Ureter (tissue), 1 donor: ENCODE results near the gene RPL31. TPM values are rescaled to one million over a fixed set of nuclear protein-coding genes. Genes with fewer than 3 reads are reported as not detected.
A peak's percentile ranks its signal among the peaks of the same experiment; 100 is the strongest.
"Not testable (repeated sequence)": the region's sequence is repeated elsewhere in the genome, so short reads cannot be mapped to it uniquely, and the experiment has no call there.

Experiments used
- DNase-seq: peaks from one replicate; pipeline ENCODE4 v3.0.0-alpha.2; 2020; ENCODE audit warnings: low spot score
- total RNA-seq: library from RNA; stranded (reverse); gene quantifications from one replicate; pipeline ENCODE4 v1.2.4, GENCODE V29; 2023
- donor health status: DM: yes; HTN: yes; CAD: no.

RPL31 gene
- total RNA-seq, 1 donor from 2014 or later, result 1,638 TPM

GRCh38 chr2:101026253-101026701 lies 24.2 kb downstream of the RPL31 start:
- no peak for DNase-seq

- DNase-seq, result no peak
These were observed 24.9 kb downstream of the RPL31 start for GRCh38 chr2:101026923-101027469.

GRCh38 chr2:101027852-101028251 lies 25.8 kb downstream of the RPL31 start:
- no peak for DNase-seq

- DNase-seq, result no peak
These were observed 28.9 kb downstream of the RPL31 start for GRCh38 chr2:101030866-101031554.

GRCh38 chr2:101032084-101032776 lies 30.1 kb downstream of the RPL31 start:
- DNase-seq, result no peak

GRCh38 chr2:101036562-101036961 lies 34.5 kb downstream of the RPL31 start:
- DNase-seq, result no peak

- DNase-seq, result no peak
These were observed 35.2 kb downstream of the RPL31 start for GRCh38 chr2:101037161-101037755.

GRCh38 chr2:101038455-101039255 lies 36.6 kb downstream of the RPL31 start:
- no peak for DNase-seq

GRCh38 chr2:101040072-101040471 lies 38.0 kb downstream of the RPL31 start:
- DNase-seq, result no peak

- DNase-seq, result no peak
These were observed 38.7 kb downstream of the RPL31 start for GRCh38 chr2:101040761-101041160.

- DNase-seq, result no peak
These were observed 39.3 kb downstream of the RPL31 start for GRCh38 chr2:101041413-101041812.

- no peak for DNase-seq
These were observed 43.2 kb downstream of the RPL31 start for GRCh38 chr2:101045330-101045729.

- peak; percentile 70 for DNase-seq
These were observed 45.1 kb downstream of the RPL31 start for GRCh38 chr2:101047075-101047766.

GRCh38 chr2:101047774-101048173 lies 45.7 kb downstream of the RPL31 start:
- no peak for DNase-seq

- no peak for DNase-seq
These were observed 46.7 kb downstream of the RPL31 start for GRCh38 chr2:101048756-101049155.

GRCh38 chr2:101050886-101051285 lies 48.8 kb downstream of the RPL31 start:
- not testable (repeated sequence) for DNase-seq

- no peak for DNase-seq
These were observed 50.1 kb downstream of the RPL31 start for GRCh38 chr2:101052147-101052546.

- no peak for DNase-seq
These were observed 51.0 kb downstream of the RPL31 start for GRCh38 chr2:101053117-101053516.
